Daoy (cell line): ENCODE measurements around the gene ARMC5. TPM values are rescaled to one million over a fixed set of nuclear protein-coding genes. Genes with fewer than 3 reads are reported as not detected.
"Not testable (repeated sequence)": the region's sequence is repeated elsewhere in the genome, so short reads cannot be mapped to it uniquely, and the experiment has no call there.

Source experiments
- DNase-seq: peaks from one replicate; pipeline ENCODE4 v3.0.0-alpha.2; 2015; ENCODE audit warnings: low read depth
- total RNA-seq: library from RNA; depleted of rRNA; stranded (reverse); fragments of >200 nt; shearing (Covaris generic); gene quantifications from 2 replicates; pipeline ENCODE4 v1.2.3, GENCODE V29; 2014; rRNA removed

The ARMC5 gene
- total RNA-seq, 1 experiment from 2014 or later, result 13.7 TPM

- no peak for DNase-seq
Observed at GRCh38 chr16:31496670-31497069, 37.4 kb downstream of the ARMC5 start.

- DNase-seq, result no peak
Observed at GRCh38 chr16:31498493-31498892, 39.2 kb downstream of the ARMC5 start.

- DNase-seq, result no peak
Observed at GRCh38 chr16:31499928-31500327, 40.6 kb downstream of the ARMC5 start.

- no peak for DNase-seq
Observed at GRCh38 chr16:31501226-31501965, 42.1 kb downstream of the ARMC5 start.

GRCh38 chr16:31501966-31502348 lies 42.7 kb downstream of the ARMC5 start:
- DNase-seq, result no peak

- no peak for DNase-seq
Observed at GRCh38 chr16:31502981-31503380, 43.7 kb downstream of the ARMC5 start.

GRCh38 chr16:31503555-31503954 lies 44.3 kb downstream of the ARMC5 start:
- not testable (repeated sequence) for DNase-seq

GRCh38 chr16:31504159-31504558 lies 44.9 kb downstream of the ARMC5 start:
- no peak for DNase-seq

GRCh38 chr16:31505483-31505882 lies 46.2 kb downstream of the ARMC5 start:
- no peak for DNase-seq

- DNase-seq, result no peak
Observed at GRCh38 chr16:31507617-31507928, 48.3 kb downstream of the ARMC5 start.

GRCh38 chr16:31507929-31508705 lies 48.8 kb downstream of the ARMC5 start, which contains the start of gene RUSF1:
TSS of gene RUSF1 (minus strand) at chr16:31508391. CDS start at chr16:31508373, 18 bp downstream.
- peak; percentile 93 for DNase-seq

GRCh38 chr16:31508706-31509195 lies 49.5 kb downstream of the ARMC5 start:
- peak; percentile 22 for DNase-seq

GRCh38 chr16:31513126-31513525 lies 53.8 kb downstream of the ARMC5 start:
- DNase-seq, result peak; percentile 24

GRCh38 chr16:31513884-31514283 lies 54.6 kb downstream of the ARMC5 start:
- no peak for DNase-seq

Other genes starting within 250 kb of the ARMC5 start
- not detected in 2 replicates for gene TRIM72, start 245.4 kb upstream of the ARMC5 start, total RNA-seq
- gene PYDC1, start 242.4 kb upstream of the ARMC5 start, total RNA-seq, result not detected in 2 replicates
- gene ITGAM, start 199.5 kb upstream of the ARMC5 start, total RNA-seq, result not detected in 2 replicates
- gene ITGAX, start 104.3 kb upstream of the ARMC5 start, total RNA-seq, result 0.42 and 1.5 TPM in 2 replicates
- 0.06 TPM in 1 of 2 replicates, not detected in the other for gene ITGAD, start 66.2 kb upstream of the ARMC5 start, total RNA-seq
- gene COX6A2, start 31.1 kb upstream of the ARMC5 start, total RNA-seq, result not detected in 2 replicates
- 0.15 TPM in 1 of 2 replicates, not detected in the other for gene ZNF843, start 16.7 kb upstream of the ARMC5 start, total RNA-seq
- gene TGFB1I1, start 12.7 kb downstream of the ARMC5 start, total RNA-seq, result 20.7 and 22.9 TPM in 2 replicates
- gene SLC5A2, start 23.6 kb downstream of the ARMC5 start, total RNA-seq, result not detected in 2 replicates
- 33.3 and 35.3 TPM in 2 replicates for gene RUSF1, start 48.9 kb downstream of the ARMC5 start, total RNA-seq
- gene AHSP, start 68.4 kb downstream of the ARMC5 start, total RNA-seq, result not detected in 2 replicates